Subcutaneous adipose tissue (tissue), 4 donors: ENCODE data around the gene PTPRA. TPM values are rescaled to one million over a fixed set of nuclear protein-coding genes. Genes with fewer than 3 reads are reported as not detected.

Experiments used
- total RNA-seq, 4 donors: library from RNA; depleted of rRNA; stranded (reverse); fragments of >200 nt; gene quantifications; one replicate each; pipeline ENCODE4 v1.1.0, GENCODE V29; 2016
- TF ChIP-seq, protein P1 (sequence below): fragments of 450-650 bp; IDR thresholded peaks from one replicate; pipeline ENCODE4 v1.5.1; 2016; ENCODE audit warnings: low read depth, mild to moderate bottlenecking, control low read depth, antibody characterized with exemption, moderate library complexity

Gene PTPRA
- total RNA-seq, 4 donors from 2014 or later = 64.4 to 99.5 (median 95.3) TPM

DNA sequence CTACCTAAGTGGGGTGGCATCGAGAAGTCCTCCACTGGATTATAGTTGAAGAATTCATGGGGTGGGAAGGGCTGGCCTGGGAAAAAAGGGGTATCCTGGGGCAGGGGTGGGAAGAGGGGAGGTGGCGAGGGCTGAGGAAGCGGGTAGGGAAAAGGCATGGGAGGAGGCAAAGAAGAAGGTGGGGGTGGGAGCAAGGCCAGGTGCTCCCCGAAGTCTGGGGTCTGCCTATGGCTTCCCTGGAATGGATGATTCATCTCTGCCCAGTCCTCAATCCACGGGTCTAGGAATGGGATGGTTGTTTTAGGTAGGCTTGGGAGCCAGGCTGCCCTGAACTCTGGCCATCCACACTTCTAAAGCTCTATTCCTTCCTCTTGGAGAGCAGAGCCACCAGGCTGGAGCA lies 37.2 kb upstream of the PTPRA start:
- TF ChIP-seq, protein P1, sequence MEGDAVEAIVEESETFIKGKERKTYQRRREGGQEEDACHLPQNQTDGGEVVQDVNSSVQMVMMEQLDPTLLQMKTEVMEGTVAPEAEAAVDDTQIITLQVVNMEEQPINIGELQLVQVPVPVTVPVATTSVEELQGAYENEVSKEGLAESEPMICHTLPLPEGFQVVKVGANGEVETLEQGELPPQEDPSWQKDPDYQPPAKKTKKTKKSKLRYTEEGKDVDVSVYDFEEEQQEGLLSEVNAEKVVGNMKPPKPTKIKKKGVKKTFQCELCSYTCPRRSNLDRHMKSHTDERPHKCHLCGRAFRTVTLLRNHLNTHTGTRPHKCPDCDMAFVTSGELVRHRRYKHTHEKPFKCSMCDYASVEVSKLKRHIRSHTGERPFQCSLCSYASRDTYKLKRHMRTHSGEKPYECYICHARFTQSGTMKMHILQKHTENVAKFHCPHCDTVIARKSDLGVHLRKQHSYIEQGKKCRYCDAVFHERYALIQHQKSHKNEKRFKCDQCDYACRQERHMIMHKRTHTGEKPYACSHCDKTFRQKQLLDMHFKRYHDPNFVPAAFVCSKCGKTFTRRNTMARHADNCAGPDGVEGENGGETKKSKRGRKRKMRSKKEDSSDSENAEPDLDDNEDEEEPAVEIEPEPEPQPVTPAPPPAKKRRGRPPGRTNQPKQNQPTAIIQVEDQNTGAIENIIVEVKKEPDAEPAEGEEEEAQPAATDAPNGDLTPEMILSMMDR = no peak

DNA sequence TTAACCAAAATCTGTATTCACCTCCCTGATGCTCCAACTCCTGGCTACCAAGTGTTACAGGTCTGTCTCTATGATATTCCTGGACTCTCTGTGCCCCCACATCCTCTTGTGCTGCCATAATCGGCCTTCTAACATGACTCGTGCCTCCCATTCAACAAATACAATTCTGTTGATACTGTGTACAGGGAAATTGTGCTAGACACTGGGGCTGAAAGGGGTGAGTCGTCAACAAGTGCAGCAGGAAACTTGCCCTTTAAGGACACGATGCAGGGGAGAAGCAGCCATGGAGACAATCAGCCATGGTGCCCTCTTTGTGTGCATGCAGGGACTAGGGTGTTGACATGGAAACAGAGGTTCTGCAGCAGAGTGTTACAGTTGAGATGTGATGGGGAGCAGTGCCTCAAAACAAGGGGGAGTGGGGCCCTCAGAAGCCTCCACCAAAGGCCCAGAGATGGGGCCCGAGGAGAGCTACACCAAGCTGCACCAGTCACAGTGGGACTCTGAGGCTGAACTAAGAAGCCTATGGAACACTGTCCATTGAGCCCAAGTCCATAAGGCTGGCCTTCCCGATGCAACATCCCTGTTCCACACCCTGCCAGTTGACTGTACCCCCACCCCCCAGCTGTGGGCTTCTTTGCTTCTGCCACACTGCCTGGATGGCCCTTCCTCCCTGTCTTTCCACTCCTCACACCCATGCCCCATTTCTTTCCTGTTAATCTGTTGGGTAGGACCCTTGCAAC lies 35.9 kb upstream of the PTPRA start:
- TF ChIP-seq, protein P1 = no peak

- TF ChIP-seq, protein P1 = no peak
These were observed 35.0 kb upstream of the PTPRA start for GRCh38 chr20:2838170-2838797.

- TF ChIP-seq, protein P1 = no peak
These were observed 34.2 kb upstream of the PTPRA start for GRCh38 chr20:2838847-2839671.

GRCh38 chr20:2839732-2840137 lies 33.5 kb upstream of the PTPRA start:
- TF ChIP-seq, protein P1 = no peak

DNA sequence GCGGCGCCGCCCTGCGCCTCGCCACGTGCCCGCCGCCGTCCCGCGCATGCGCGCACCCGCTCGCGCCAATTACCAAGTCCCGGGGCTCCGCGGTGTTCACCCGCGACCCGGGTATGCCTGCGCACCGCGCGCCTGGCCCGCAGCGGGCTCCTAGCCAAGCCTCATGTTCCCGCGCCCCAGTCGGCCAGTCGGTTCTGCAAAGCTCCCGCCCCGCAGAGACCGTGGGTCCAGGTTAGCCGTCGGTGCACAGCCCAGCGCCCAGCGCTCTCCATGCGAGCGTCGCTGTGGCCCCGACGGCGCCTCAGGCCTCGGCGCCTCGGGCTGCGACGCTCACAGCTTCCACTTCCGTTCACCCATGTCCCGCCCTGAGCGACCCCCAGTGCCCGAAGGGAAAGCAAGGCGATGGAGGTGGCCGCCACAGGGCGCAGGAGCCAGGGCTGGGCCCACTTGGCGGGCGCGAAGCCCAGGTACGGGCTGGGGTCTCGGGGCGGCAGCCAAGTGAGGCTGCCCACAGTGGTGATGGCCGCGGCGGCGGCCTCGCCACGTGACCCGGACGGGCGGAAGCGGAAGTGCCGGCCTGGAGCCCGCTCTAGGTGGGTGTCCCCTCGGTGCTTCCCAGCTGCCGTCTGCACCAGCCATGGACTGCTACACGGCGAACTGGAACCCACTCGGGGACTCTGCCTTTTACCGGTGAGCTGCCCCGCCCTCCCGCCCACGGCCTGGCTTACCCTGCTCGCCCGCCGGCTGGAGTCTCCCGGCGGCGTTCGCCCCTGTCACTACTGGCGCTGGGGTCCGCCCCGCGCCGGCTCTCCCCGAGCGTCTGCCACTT lies 32.9 kb upstream of the PTPRA start, which contains the start of the genes PCED1A and VPS16:
PCED1A (minus strand) TSS at position 518 of the 829 bp plus-strand sequence. CDS start 743 bp downstream, outside the sequence.
VPS16 (plus strand) TSS at position 608 of the 829 bp plus-strand sequence; CDS start at position 638, 30 bp downstream.
- TF ChIP-seq, protein P1 = no peak
